ENCODE data around the gene CCND2. TPM values are rescaled to one million over a fixed set of nuclear protein-coding genes. Genes with fewer than 3 reads are reported as not detected.

The CCND2 gene
- total and polyA plus RNA-seq, 7 donors = 7.8 to 178 (median 98.7) TPM

DNA sequence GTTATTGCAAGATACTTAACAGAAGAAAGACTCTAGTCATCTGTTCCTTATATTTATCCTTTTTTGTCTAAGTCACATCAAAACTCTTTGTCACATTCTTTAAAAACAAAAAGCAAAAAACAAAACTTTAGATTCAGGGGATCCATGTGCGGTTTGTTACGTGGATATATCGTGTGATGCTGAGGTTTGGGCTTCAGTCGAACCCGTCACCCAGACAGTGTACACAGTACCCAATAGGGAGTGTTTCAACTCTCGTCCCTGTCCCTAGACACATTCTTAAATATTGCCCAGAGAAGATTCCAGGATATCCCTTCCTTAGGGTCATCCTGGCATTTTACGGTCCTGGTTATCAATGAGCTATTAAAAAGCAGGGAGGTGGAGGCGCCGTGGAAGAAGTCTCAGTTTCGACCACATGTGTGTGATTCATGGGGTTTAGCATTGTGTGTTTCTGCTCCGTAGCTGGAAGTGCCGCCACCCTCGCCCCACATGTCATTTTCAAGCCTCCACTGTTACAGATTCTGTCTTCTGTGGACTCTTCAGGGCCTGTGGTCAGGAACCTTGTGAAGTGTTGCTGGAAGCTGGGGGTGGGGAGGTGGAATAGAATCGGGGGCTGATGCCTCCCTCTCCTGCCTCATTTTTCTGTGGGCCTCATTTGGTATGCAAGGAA, 19.9 kb downstream of the CCND2 start:
- no peak for DNase-seq
- no peaks in the 10 kb centered on the region for H3K9me3 ChIP-seq
- WGBS, 2 donors = 80 to 81% methylated on average over 14 of the region's 14 CpGs
- H3K36me3 ChIP-seq = peaks cover 5 to 68% (median 6%) of the 10 kb centered on the region in 4 donors
- H3K27ac ChIP-seq = peak overlapping the region; percentile 52 to 86 (median 74)
- H3K4me3 ChIP-seq = no peak overlapping the region
- no peaks in the 10 kb centered on the region for H3K27me3 ChIP-seq
- intact Hi-C loops (cut with DNase I) = no loop called here
- H3K4me1 ChIP-seq = peaks cover 0 to 81% (median 63%) of the 10 kb centered on the region in 4 donors
- no peak for TF ChIP-seq POLR2AphosphoS5 (IDR thresholded peaks at IDR 0.05)
- TF ChIP-seq POLR2A (IDR thresholded peaks at IDR 0.05) = no peak
- TF ChIP-seq EP300 (IDR thresholded peaks at IDR 0.05) = no peak
- no peak for TF ChIP-seq CTCF (IDR thresholded peaks at IDR 0.05)

DNA sequence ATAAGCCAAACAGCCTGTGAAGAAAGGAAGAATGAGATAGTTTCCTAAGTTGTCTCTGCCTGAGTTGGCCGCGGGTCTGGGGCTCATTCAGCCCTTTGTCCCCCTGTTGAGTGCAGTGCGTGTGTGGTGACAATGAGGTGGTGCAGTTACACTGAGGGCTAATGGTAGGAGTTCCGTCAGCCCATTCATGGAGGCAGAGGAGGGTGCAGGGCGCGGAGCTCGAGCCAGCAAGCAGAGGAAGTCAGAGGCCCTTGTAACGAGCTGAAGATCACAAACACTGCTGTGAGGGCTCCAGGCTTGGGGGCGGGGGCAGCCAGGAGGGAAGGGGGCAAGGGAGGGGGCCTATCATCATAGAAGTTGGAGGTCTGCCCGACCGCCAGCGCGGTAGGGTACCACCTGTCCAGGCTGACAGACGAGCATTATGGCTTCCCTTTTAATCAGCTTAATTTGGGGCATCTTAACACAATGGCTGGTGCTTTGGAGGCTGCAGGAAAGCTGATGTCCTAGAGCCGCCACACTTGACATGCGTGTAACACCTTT, 20.5 kb downstream of the CCND2 start:
- peaks cover 5 to 69% (median 6%) of the 10 kb centered on the region in 4 donors for H3K36me3 ChIP-seq
- H3K27ac ChIP-seq = peak overlapping the region; percentile 52 to 86 (median 74)
- DNase-seq = no peak
- intact Hi-C loops (cut with DNase I) = no loop called here
- no peak overlapping the region for H3K4me3 ChIP-seq
- H3K9me3 ChIP-seq = no peaks in the 10 kb centered on the region
- 72 to 76% methylated on average over 16 of the region's 16 CpGs for WGBS, 2 donors
- H3K27me3 ChIP-seq = no peaks in the 10 kb centered on the region
- TF ChIP-seq POLR2A (IDR thresholded peaks at IDR 0.05) = no peak
- peak in 1 of 4 donors; percentile 11 for TF ChIP-seq POLR2AphosphoS5 (IDR thresholded peaks at IDR 0.05)
- TF ChIP-seq CTCF (IDR thresholded peaks at IDR 0.05) = no peak
- no peak for TF ChIP-seq EP300 (IDR thresholded peaks at IDR 0.05)
- peaks cover 0 to 75% (median 57%) of the 10 kb centered on the region in 4 donors for H3K4me1 ChIP-seq

- DNase-seq = no peak
- intact Hi-C loops (cut with DNase I) = no loop called here
- 64 to 77% methylated on average over 6 of the region's 6 CpGs for WGBS, 2 donors
- peaks cover 0 to 66% (median 5%) of the 10 kb centered on the region in 4 donors for H3K36me3 ChIP-seq
- H3K9me3 ChIP-seq = no peaks in the 10 kb centered on the region
- H3K4me1 ChIP-seq = peaks cover 0 to 68% (median 45%) of the 10 kb centered on the region in 4 donors
- H3K4me3 ChIP-seq = no peak overlapping the region
- peak overlapping the region in 2 of 4 donors; percentile 19 to 26 for H3K27ac ChIP-seq
- no peak for TF ChIP-seq POLR2A (IDR thresholded peaks at IDR 0.05)
- TF ChIP-seq POLR2AphosphoS5 (IDR thresholded peaks at IDR 0.05) = no peak
- TF ChIP-seq EP300 (IDR thresholded peaks at IDR 0.05) = no peak
- TF ChIP-seq CTCF (IDR thresholded peaks at IDR 0.05) = no peak
- no peaks in the 10 kb centered on the region for H3K27me3 ChIP-seq
These were observed 23.2 kb downstream of the CCND2 start for GRCh38 chr12:4296751-4297150.

- Histone ChIP-seq H3K4me1 (peaks cover 0 to 68% (median 45%) of the 10 kb centered on the region in 4 donors), H3K27me3 (no peaks in the 10 kb centered on the region), H3K27ac (peak overlapping the region in 1 of 4 donors; percentile 36), H3K9me3 (no peaks in the 10 kb centered on the region), H3K4me3 (no peak overlapping the region), H3K36me3 (peaks cover 0 to 73% (median 5%) of the 10 kb centered on the region in 4 donors)
- TF ChIP-seq POLR2A (IDR thresholded peaks at IDR 0.05) (no peak), CTCF (IDR thresholded peaks at IDR 0.05) (no peak), POLR2AphosphoS5 (IDR thresholded peaks at IDR 0.05) (no peak), EP300 (IDR thresholded peaks at IDR 0.05) (no peak)
- 89 to 93% methylated on average over 13 of the region's 13 CpGs for WGBS, 2 donors
- no peak for DNase-seq
- intact Hi-C loops (cut with DNase I) = no loop called here
These were observed 24.1 kb downstream of the CCND2 start for GRCh38 chr12:4297617-4298016.
